NB4 (cell line): Measurements from ENCODE around the gene ODF4.

Source experiments
- DNase-seq: peaks from one replicate; pipeline ENCODE4 v3.0.0; 2010; ENCODE audit warnings: low read depth
- H3K4me3 ChIP-seq: one replicate; pipeline ENCODE4 v1.5.1; 2011; ENCODE audit warnings: mild to moderate bottlenecking, low read depth, low read length, moderate library complexity
- MYC ChIP-seq: IDR thresholded peaks from 2 replicates; pipeline ENCODE4 v1.6.1; 2011; ENCODE audit warnings: low read depth, low read length
- POLR2A ChIP-seq: IDR thresholded peaks from 2 replicates; pipeline ENCODE4 v1.6.1; 2011; ENCODE audit warnings: mild to moderate bottlenecking; ENCODE audit not compliant: insufficient read length; ENCODE audit errors: extremely low read depth
- TF ChIP-seq, protein P1 (sequence below): IDR thresholded peaks from one replicate; pipeline ENCODE4 v1.5.1; 2012; ENCODE audit warnings: low read depth, low read length
- TF ChIP-seq, protein P2 (sequence below): IDR thresholded peaks from 2 replicates; pipeline ENCODE4 v1.6.1; 2011; ENCODE audit warnings: low read depth, low read length

The ODF4 gene

GRCh38 chr17:8320990-8321389 is 18.6 kb upstream of the ODF4 start:
- peak; percentile 19 for DNase-seq

DNA sequence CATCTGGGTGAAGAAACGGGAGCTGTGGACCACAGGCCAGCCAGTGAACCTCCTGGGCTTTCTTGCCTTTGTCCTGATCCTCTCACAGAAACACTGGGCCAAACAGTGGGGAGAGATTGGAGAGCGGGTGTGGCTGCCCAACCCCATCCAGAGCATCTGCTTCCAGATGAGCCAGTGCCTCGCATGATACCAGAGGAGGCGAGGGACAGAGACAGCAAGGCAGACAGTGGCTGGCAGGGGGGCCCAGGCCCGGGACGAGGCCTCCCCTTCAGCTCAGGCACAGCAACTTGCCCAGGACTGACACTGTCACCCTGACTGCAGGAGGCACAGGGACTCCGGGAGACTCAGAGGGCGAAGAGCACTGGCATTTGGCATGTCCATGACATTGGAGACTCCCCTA is 17.6 kb upstream of the ODF4 start:
- no peak for TF ChIP-seq MYC
- TF ChIP-seq, protein P1, sequence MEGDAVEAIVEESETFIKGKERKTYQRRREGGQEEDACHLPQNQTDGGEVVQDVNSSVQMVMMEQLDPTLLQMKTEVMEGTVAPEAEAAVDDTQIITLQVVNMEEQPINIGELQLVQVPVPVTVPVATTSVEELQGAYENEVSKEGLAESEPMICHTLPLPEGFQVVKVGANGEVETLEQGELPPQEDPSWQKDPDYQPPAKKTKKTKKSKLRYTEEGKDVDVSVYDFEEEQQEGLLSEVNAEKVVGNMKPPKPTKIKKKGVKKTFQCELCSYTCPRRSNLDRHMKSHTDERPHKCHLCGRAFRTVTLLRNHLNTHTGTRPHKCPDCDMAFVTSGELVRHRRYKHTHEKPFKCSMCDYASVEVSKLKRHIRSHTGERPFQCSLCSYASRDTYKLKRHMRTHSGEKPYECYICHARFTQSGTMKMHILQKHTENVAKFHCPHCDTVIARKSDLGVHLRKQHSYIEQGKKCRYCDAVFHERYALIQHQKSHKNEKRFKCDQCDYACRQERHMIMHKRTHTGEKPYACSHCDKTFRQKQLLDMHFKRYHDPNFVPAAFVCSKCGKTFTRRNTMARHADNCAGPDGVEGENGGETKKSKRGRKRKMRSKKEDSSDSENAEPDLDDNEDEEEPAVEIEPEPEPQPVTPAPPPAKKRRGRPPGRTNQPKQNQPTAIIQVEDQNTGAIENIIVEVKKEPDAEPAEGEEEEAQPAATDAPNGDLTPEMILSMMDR, result no peak
- TF ChIP-seq POLR2A, result no peak
- TF ChIP-seq, protein P2, sequence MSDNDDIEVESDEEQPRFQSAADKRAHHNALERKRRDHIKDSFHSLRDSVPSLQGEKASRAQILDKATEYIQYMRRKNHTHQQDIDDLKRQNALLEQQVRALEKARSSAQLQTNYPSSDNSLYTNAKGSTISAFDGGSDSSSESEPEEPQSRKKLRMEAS, result no peak
- H3K4me3 ChIP-seq, result no peak overlapping the region
- DNase-seq, result no peak

More at GRCh38 chr17:8320990-8321389, 18.6 kb upstream of the ODF4 start:
- TF ChIP-seq MYC (no peak), POLR2A (no peak)
- TF ChIP-seq, protein P1, result no peak
- TF ChIP-seq, protein P2, result no peak
- no peak overlapping the region for H3K4me3 ChIP-seq

- TF ChIP-seq, protein P2, result no peak
Measured at GRCh38 chr17:8324132-8324531, 15.5 kb upstream of the ODF4 start.

DNA sequence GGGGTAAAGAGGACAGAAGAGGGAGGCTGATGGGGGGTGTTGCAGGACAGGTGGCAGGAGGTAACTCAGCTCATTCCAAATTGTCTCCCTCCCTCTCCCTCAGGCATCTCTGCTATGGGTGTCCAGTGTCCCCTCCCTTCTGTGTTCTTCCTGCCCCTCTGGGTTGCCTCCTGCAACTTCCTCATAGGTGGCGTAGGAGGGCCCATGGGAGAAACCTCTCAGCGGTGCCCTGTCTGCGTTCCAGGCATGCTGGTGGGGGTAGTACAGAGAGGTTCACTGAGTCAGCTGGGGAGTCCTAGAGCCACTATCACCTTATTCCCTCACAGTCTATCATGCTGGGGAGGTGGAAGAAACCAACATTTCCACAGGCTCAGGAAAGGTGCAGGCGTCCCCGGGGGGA is 14.7 kb upstream of the ODF4 start:
- TF ChIP-seq, protein P2, result no peak
- TF ChIP-seq MYC (no peak), POLR2A (no peak)
- TF ChIP-seq, protein P1, result no peak
- H3K4me3 ChIP-seq, result no peak overlapping the region
- peak; percentile 76 for DNase-seq

More at GRCh38 chr17:8324132-8324531, 15.5 kb upstream of the ODF4 start:
- H3K4me3 ChIP-seq, result no peak overlapping the region
- no peak for DNase-seq

DNA sequence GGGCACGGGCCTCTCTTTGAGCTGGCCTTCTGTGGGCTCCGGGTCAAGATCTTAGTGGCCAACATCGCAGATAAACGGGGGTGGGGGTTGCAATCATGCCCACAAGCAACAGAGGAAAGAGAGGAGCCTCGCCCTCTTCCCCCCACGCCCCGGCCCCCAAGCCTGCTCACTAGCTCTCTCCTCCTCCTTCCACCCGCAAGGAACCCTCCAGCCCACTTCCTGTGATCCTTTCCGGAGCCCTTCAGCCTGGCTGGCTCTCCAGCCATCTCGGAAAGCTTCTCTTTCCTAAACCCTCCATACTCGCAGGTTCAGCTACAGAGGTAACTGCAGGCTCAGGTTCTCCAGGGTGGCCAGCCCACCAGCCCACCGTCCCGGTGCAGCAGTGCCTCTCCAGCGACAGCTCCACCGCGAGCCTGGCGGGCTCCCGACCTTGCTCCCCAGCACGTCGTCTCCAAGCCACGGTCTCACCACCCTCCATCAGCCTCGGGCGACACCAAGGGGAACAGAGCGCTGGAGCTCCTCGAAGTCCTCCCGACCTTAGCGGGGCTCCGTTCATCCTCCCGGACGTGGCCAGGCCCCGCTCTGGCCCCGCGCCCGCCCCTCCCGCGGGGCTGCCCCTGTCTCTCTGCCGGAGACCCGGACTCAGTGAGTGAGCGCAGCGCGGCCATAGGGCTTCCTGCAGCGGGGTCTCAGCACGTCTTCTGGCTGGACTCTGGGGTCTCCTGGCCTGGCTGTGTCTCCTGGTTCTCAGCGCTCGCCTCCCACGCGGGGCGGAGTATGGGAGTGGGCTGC is 12.9 kb upstream of the ODF4 start:
- peak; percentile 73 for DNase-seq

GRCh38 chr17:8327303-8327649 is 12.4 kb upstream of the ODF4 start:
- no peak for DNase-seq

More for the DNA sequence above, 12.9 kb upstream of the ODF4 start:
- TF ChIP-seq POLR2A, result peak; percentile 13
- TF ChIP-seq, protein P1, result no peak
- peak overlapping the region; percentile 61 for H3K4me3 ChIP-seq

More at GRCh38 chr17:8327303-8327649, 12.4 kb upstream of the ODF4 start:
- H3K4me3 ChIP-seq, result peak overlapping the region; percentile 61
- TF ChIP-seq, protein P2, result no peak
- no peak for TF ChIP-seq MYC
- TF ChIP-seq POLR2A, result no peak
- TF ChIP-seq, protein P1, result no peak
